IPS-NIHi11 (cell line): ENCODE data around the gene POLR2L.
A peak's percentile ranks its signal among the peaks of the same experiment; 100 is the strongest.

ENCODE experiments used
- DNase-seq: peaks from one replicate; pipeline ENCODE4 v3.0.0; 2012; ENCODE audit warnings: mixed read lengths, low spot score

POLR2L gene

DNA sequence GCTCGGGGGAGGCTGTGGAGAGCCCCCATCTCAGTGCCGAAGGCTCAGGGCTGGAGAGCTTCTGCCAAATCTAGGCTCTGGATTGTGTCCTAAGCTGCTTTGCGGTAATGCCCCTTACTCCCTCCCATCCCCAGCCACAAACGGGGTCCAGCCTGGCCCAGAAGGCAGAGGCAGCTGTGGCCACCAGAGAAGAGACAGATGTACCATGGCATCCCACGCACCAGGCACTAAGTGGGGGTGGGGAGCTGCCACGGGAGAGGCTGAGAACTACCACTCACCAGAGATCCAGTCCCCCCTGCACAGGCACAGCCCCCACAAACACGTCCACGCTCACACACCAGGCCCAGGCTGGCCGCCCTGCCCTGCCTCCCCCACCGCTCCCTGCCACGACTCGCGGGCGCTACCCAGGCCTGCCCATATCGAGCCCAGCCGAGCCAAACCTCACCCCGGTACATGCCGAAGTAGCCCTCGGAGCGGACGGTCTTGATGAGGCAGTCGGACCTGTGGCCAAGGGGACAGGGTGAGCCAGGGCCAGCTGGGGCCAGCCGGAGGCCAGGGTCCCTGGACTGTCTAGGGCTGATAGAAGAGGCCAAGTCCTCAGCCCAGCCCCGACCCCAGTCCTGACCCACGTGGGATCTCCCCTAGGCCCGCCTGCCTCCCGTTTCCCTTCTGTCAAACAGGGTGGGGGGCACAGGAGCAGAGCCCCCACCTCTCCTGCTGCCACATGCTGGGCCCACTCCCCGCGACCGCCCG, 48.1 kb downstream of the POLR2L start:
- DNase-seq: no peak

- no peak for DNase-seq
These were observed 48.8 kb downstream of the POLR2L start for GRCh38 chr11:793556-793955.

DNA sequence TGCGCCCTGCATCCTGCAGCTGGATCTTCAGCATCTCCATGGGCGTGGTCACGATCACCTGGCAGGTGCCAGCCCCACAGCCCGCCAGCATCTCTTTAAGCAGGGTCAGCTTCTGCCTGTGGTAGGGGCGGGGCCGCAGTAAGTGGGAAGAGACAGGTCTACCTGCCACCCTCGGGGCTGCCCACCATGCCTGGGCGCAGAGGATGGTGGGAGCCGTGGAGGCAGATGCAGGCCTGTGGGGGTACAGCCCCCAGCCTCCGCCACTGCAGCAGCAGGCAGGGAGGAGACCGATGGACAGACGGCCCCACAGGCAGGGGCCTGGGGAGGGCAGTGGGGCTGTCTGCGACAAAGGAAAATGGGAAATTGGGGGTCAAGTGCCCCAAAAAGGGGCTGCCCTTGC, 49.5 kb downstream of the POLR2L start:
- no peak for DNase-seq

- DNase-seq: no peak
These were observed 49.9 kb downstream of the POLR2L start for GRCh38 chr11:792535-792821.

GRCh38 chr11:791658-792534, 50.4 kb downstream of the POLR2L start:
- DNase-seq: no peak

GRCh38 chr11:790721-791564, 51.4 kb downstream of the POLR2L start:
- peak; percentile 70 for DNase-seq

DNA sequence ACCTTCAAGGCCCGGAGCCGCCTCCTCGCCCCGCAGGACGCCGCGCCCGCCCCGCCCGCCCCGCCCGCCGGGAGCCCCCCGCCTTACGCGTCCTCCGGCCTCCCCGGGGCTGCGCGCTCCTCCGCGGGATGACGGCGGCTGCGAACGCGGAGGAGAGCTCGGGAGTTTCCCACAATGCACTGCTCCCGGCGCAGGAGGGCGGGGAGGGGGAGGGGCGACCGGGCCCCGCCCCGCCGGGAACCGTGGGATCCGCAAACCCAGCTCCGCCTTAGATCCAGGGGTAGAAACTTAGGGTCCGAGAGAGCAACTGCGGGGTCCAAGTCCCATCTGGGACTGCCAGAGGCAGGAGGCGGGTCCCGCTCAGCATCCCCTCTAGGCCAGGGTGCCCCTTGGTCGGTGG, 52.4 kb downstream of the POLR2L start, which contains the start of gene CEND1:
CEND1 (minus strand) TSS at position 148 of the 400 bp plus-strand sequence. CDS start 1,514 bp downstream, outside the sequence.
- peak; percentile 79 for DNase-seq
